Measurements from ENCODE around the gene PIM3. TPM values are rescaled to one million over a fixed set of nuclear protein-coding genes. Genes with fewer than 3 reads are reported as not detected.

The PIM3 gene
- total and polyA plus RNA-seq, 9 donors = 7.3 to 291 (median 34.1) TPM

- H3K27me3 ChIP-seq = no peaks in the 10 kb centered on the region
- TF ChIP-seq POLR2A (IDR thresholded peaks at IDR 0.05) = no peak
- no peak for TF ChIP-seq EP300 (IDR thresholded peaks at IDR 0.05)
- TF ChIP-seq CTCF (IDR thresholded peaks at IDR 0.05) = no peak
- no peaks in the 10 kb centered on the region for H3K9me3 ChIP-seq
- DNase-seq = peak in 1 of 5 donors; percentile 39
- H3K36me3 ChIP-seq = no peaks in the 10 kb centered on the region
- H3K4me3 ChIP-seq = no peak overlapping the region
- H3K27ac ChIP-seq = no peak overlapping the region
- intact Hi-C loops (cut with DNase I) = loop anchor here in 1 of 4 donors (5.0 to 10.0 kb wide), 2 partner anchors 193 to 286 kb away; no protein-coding TSS in a partner anchor
- H3K4me1 ChIP-seq (ENCODE audit: insufficient read depth) = peaks cover 7% of the 10 kb centered on the region
- 91 to 94% (median 93%) methylated on average over 35 of the region's 35 CpGs for WGBS, 3 donors
Observed at GRCh38 chr22:49921508-49922278, 38.9 kb upstream of the PIM3 start.

GRCh38 chr22:49922484-49922883 lies 38.1 kb upstream of the PIM3 start:
- TF ChIP-seq CTCF (IDR thresholded peaks at IDR 0.05) = no peak
- no peak for TF ChIP-seq POLR2A (IDR thresholded peaks at IDR 0.05)
- TF ChIP-seq EP300 (IDR thresholded peaks at IDR 0.05) = no peak
- WGBS, 3 donors = 77 to 88% (median 86%) methylated on average over 20 to 22 of the region's 22 CpGs
- no peak overlapping the region for H3K4me3 ChIP-seq
- intact Hi-C loops (cut with DNase I) = loop anchor here in 1 of 4 donors (5.0 to 10.0 kb wide), 2 partner anchors 192 to 285 kb away; no protein-coding TSS in a partner anchor
- no peak overlapping the region for H3K27ac ChIP-seq
- H3K4me1 ChIP-seq (ENCODE audit: insufficient read depth) = peaks cover 5% of the 10 kb centered on the region
- H3K36me3 ChIP-seq = no peaks in the 10 kb centered on the region
- DNase-seq = no peak
- H3K27me3 ChIP-seq = no peaks in the 10 kb centered on the region
- H3K9me3 ChIP-seq = no peaks in the 10 kb centered on the region

- peaks cover 5% of the 10 kb centered on the region for H3K4me1 ChIP-seq (ENCODE audit: insufficient read depth)
- H3K9me3 ChIP-seq = no peaks in the 10 kb centered on the region
- no peak for TF ChIP-seq EP300 (IDR thresholded peaks at IDR 0.05)
- no peak for TF ChIP-seq CTCF (IDR thresholded peaks at IDR 0.05)
- TF ChIP-seq POLR2A (IDR thresholded peaks at IDR 0.05) = no peak
- DNase-seq = no peak
- intact Hi-C loops (cut with DNase I) = loop anchor here in 1 of 4 donors (5.0 to 10.0 kb wide), 2 partner anchors 192 to 284 kb away; no protein-coding TSS in a partner anchor
- no peaks in the 10 kb centered on the region for H3K36me3 ChIP-seq
- H3K4me3 ChIP-seq = no peak overlapping the region
- WGBS, 3 donors = 91 to 92% (median 92%) methylated on average over 25 of the region's 25 CpGs
- no peaks in the 10 kb centered on the region for H3K27me3 ChIP-seq
- H3K27ac ChIP-seq = no peak overlapping the region
Observed at GRCh38 chr22:49922926-49923325, 37.6 kb upstream of the PIM3 start.

- 77 to 85% (median 80%) methylated on average over 16 of the region's 16 CpGs for WGBS, 3 donors
- intact Hi-C loops (cut with DNase I) = loop anchor here in 1 of 4 donors (5.0 to 10.0 kb wide), 2 partner anchors 191 to 284 kb away; no protein-coding TSS in a partner anchor
- Histone ChIP-seq H3K9me3 (no peaks in the 10 kb centered on the region), H3K27me3 (no peaks in the 10 kb centered on the region), H3K36me3 (no peaks in the 10 kb centered on the region), H3K4me3 (no peak overlapping the region), H3K4me1 (ENCODE audit: insufficient read depth) (peaks cover 5% of the 10 kb centered on the region), H3K27ac (no peak overlapping the region)
- TF ChIP-seq CTCF (IDR thresholded peaks at IDR 0.05) = no peak
- TF ChIP-seq POLR2A (IDR thresholded peaks at IDR 0.05) = no peak
- TF ChIP-seq EP300 (IDR thresholded peaks at IDR 0.05) = no peak
- no peak for DNase-seq
Observed at GRCh38 chr22:49923445-49923844, 37.1 kb upstream of the PIM3 start.
